Body of pancreas (tissue), 4 donors: ENCODE measurements around the gene AGAP1. TPM values are rescaled to one million over a fixed set of nuclear protein-coding genes. Genes with fewer than 3 reads are reported as not detected.

ENCODE experiments used
- ATAC-seq: fragments of 150-250 bp; one replicate; pipeline ENCODE4 v1.9.1; 2016
- DNase-seq, 4 donors: peaks; one replicate each; pipeline ENCODE4 v3.0.0-alpha.2; 2019
- H3K27ac ChIP-seq, 4 donors: fragments of 200-600 bp; sonication (generic); 1 replicate in 3 of 4; 2 replicates in 1 of 4; pipeline versions ENCODE4 v1.5.1 to v1.6.1; 2016 to 2019; ENCODE audit warnings: mild to moderate bottlenecking in 1 of 4, mixed read lengths in 1 of 4, moderate library complexity in 1 of 4
- H3K27me3 ChIP-seq, 2 donors: fragments of 200-600 bp; sonication (generic); one replicate each; pipeline ENCODE4 v1.6.0; 2016; ENCODE audit warnings: mild to moderate bottlenecking in 1 of 2
- H3K36me3 ChIP-seq, 2 donors: fragments of 200-600 bp; sonication (generic); replicated peaks in 1 of 2; 2 replicates each; pipeline ENCODE4 v1.5.1; 2016; ENCODE audit warnings: low read depth in 2 of 2; ENCODE audit not compliant: insufficient read depth in 1 of 2
- H3K4me1 ChIP-seq: fragments of 200-600 bp; sonication (generic); one replicate; pipeline ENCODE4 v1.6.0; 2016
- H3K4me3 ChIP-seq, 2 donors: fragments of 200-600 bp; sonication (generic); 1 replicate in 1 of 2; 2 replicates in 1 of 2; pipeline ENCODE4 v1.5.1; 2016 to 2019
- H3K9me3 ChIP-seq, 3 donors: fragments of 200-600 bp; sonication (generic); 1 replicate in 2 of 3; 2 replicates in 1 of 3; pipeline ENCODE4 v1.5.1; 2016
- POLR2A ChIP-seq, 3 donors: fragments of 450-650 bp; IDR thresholded peaks; one replicate each; pipeline ENCODE4 v1.6.1; 2016; ENCODE audit warnings: antibody characterized with exemption in 3 of 3, mild to moderate bottlenecking in 2 of 3
- WGBS, 2 donors: methylation state at CpG; one replicate each; pipeline ENCODE4 v1.1.5; 2017; 5-methylcytosine and 5-hydroxymethylcytosine counted together
- intact Hi-C: fragments of 100-400 bp; cut with DNase I; formaldehyde crosslinking; loops from one replicate; pipeline ENCODE4 v1.15.1; 2023
- total RNA-seq, 2 donors: library from RNA; depleted of rRNA; stranded (reverse); fragments of >200 nt; gene quantifications; one replicate each; pipeline ENCODE4 v1.1.0, GENCODE V29; 2016
- TF ChIP-seq, protein P1 (sequence below), 7 experiments: fragments of 450-650 bp in 4 of 7; fragments of 200-600 bp in 3 of 7; sonication (generic) in 3 of 7; IDR thresholded peaks; one replicate each; pipeline ENCODE4 v1.5.1; 2016 to 2019; ENCODE audit warnings: antibody characterized with exemption in 7 of 7

The AGAP1 gene
- total RNA-seq, 2 donors from 2014 or later, result 21.3 to 32.6 TPM

DNA sequence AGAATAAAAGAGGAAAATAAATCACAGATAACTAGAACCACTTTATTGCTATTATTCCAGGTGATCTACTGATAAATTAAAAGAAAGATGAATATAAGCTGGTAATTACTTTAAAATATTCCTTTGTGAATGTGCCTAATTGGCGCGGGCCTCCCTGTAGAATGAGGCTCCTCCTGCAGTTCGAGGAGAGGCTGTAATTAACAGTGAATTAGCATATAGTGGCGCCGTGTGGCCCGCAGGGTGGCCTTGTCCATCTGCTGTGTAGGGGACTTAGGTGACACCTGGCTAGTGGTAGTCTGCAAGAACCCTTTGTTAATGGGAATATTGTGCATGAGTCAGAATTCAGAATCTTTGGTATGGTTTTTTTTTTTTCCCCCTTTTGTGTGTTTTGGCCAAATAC lies 119.8 kb downstream of the AGAP1 start:
- Histone ChIP-seq H3K27me3 (no peaks in the 10 kb centered on the region), H3K4me1 (peaks cover 32% of the 10 kb centered on the region), H3K9me3 (no peaks in the 10 kb centered on the region), H3K36me3 (no peaks in the 10 kb centered on the region), H3K27ac (no peak overlapping the region), H3K4me3 (no peak overlapping the region)
- DNase-seq (no peak), ATAC-seq (no peak)
- WGBS, 2 donors, result 92 to 94% methylated on average over 6 of the region's 6 CpGs
- intact Hi-C loops, result no loop called here
- no peak for TF ChIP-seq POLR2A (IDR thresholded peaks at IDR 0.05)
- TF ChIP-seq, protein P1, sequence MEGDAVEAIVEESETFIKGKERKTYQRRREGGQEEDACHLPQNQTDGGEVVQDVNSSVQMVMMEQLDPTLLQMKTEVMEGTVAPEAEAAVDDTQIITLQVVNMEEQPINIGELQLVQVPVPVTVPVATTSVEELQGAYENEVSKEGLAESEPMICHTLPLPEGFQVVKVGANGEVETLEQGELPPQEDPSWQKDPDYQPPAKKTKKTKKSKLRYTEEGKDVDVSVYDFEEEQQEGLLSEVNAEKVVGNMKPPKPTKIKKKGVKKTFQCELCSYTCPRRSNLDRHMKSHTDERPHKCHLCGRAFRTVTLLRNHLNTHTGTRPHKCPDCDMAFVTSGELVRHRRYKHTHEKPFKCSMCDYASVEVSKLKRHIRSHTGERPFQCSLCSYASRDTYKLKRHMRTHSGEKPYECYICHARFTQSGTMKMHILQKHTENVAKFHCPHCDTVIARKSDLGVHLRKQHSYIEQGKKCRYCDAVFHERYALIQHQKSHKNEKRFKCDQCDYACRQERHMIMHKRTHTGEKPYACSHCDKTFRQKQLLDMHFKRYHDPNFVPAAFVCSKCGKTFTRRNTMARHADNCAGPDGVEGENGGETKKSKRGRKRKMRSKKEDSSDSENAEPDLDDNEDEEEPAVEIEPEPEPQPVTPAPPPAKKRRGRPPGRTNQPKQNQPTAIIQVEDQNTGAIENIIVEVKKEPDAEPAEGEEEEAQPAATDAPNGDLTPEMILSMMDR (IDR thresholded peaks at IDR 0.05), result no peak

DNA sequence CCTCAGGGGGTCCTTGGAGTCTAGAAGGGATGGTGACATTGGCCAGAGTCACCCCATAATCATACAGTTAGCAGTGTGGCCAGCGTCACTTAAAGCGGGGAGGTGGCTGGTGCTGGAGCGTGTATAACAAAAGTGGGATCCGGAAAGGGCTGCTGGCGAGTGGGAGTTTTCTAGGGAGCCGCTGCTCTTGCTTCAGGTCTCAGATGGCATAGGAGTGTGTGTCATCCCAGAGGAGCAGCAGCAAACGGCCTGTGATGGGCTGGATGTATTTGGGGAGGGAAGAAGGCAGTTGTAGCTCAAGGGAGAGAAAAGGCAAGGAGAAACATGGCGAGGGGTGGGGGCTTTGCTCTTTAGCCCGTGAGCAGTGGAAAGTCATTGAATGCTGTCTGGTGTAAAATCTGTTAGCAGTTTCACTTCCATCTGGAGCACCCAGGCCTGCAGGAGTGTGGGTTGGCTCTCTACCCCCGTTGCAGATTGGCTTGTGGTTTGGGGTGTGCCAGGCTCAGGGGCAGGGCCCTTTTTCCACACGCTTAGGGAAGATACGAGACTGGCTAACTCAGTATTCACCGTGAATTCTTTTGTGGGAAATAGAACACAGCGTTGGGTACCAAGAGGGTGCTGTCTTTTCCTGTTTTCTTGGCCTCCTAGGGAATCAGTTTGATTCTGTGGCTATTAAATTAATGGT lies 120.5 kb downstream of the AGAP1 start:
- no peak for TF ChIP-seq POLR2A (IDR thresholded peaks at IDR 0.05)
- TF ChIP-seq, protein P1 (IDR thresholded peaks at IDR 0.05), result no peak
- H3K4me1 ChIP-seq, result peaks cover 32% of the 10 kb centered on the region
- 83 to 91% methylated on average over 14 of the region's 14 CpGs for WGBS, 2 donors
- H3K27me3 ChIP-seq, result no peaks in the 10 kb centered on the region
- H3K4me3 ChIP-seq, result no peak overlapping the region
- ATAC-seq, result no peak
- H3K36me3 ChIP-seq, result no peaks in the 10 kb centered on the region
- intact Hi-C loops, result no loop called here
- no peaks in the 10 kb centered on the region for H3K9me3 ChIP-seq
- no peak for DNase-seq
- H3K27ac ChIP-seq, result no peak overlapping the region

DNA sequence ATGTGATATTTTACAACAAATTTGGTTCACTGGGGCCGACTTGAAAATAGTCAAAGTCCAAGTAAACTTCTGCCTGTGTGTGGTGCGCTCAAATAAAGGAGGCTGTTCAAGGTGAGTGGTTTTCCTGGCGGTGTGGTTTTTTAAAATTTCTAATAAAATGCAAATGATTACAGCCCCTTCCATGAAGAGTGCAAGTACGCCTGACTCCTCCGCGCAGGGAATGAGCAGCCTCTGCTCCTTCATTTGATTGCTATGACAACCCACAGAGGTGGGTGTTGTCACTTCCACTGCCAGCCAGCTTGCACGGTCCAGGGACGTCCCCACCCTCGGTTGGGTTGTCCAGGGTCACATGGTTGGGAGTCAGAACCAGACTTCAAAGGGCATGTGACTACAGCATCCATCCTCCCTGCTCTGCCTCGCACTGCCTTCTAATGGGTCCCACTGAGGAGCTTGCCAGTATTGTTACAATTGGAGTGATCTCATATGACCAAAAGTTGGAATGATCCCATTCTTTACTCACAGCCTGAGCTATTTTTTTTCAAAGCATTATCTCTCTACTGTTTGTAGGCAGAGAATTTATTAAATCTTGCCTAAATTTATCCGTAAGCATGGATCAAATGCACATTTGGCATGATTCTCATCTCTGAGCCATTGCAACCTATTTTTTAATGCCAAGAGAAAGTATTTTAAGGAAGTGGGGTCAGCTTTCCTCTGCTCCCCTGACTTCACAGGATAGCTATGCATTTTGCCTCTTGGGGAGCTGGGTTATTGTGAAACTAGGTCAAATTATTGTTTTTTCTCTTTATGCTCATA lies 121.3 kb downstream of the AGAP1 start:
- H3K4me3 ChIP-seq, result no peak overlapping the region
- DNase-seq (peak in 1 of 4 donors; percentile 30), ATAC-seq (peak; percentile 52)
- H3K27me3 ChIP-seq, result no peaks in the 10 kb centered on the region
- H3K4me1 ChIP-seq, result peaks cover 32% of the 10 kb centered on the region
- intact Hi-C loops, result no loop called here
- WGBS, 2 donors, result 67% methylated on average over 11 of the region's 11 CpGs
- H3K27ac ChIP-seq, result no peak overlapping the region
- TF ChIP-seq POLR2A (IDR thresholded peaks at IDR 0.05), result no peak
- TF ChIP-seq, protein P1 (IDR thresholded peaks at IDR 0.05), result no peak
- no peaks in the 10 kb centered on the region for H3K9me3 ChIP-seq
- no peaks in the 10 kb centered on the region for H3K36me3 ChIP-seq

DNA sequence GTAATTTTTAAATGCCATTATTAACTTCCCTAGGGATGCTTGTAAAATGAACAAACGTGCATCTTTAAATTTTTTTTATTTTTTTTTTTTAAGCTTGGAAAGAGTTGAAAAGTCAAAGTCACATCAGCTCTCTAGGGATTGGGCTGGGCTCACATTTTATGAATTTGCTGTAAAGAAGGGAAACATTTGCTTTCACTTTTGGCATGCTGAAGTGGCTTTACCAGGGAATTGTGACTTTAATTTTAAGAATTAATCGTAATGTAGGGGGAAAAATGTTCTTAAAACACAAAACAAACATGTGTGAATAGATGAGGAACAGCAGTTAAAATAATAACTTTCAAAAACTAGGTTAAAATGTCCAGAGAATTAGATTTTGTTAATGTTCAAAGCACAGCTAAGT lies 123.0 kb downstream of the AGAP1 start:
- 71 to 77% methylated on average over 2 of the region's 2 CpGs for WGBS, 2 donors
- ATAC-seq (no peak), DNase-seq (no peak)
- no peaks in the 10 kb centered on the region for H3K27me3 ChIP-seq
- intact Hi-C loops, result no loop called here
- no peak overlapping the region for H3K27ac ChIP-seq
- no peaks in the 10 kb centered on the region for H3K9me3 ChIP-seq
- H3K4me3 ChIP-seq, result no peak overlapping the region
- peaks cover 21% of the 10 kb centered on the region for H3K4me1 ChIP-seq
- no peaks in the 10 kb centered on the region for H3K36me3 ChIP-seq
- no peak for TF ChIP-seq POLR2A (IDR thresholded peaks at IDR 0.05)
- TF ChIP-seq, protein P1 (IDR thresholded peaks at IDR 0.05), result no peak
